K562 treated with DMSO at 1 percent for 24 hours (cell line): ENCODE results near the gene SMS. TPM values are rescaled to one million over a fixed set of nuclear protein-coding genes. Genes with fewer than 3 reads are reported as not detected.

Experiments used
- total RNA-seq: library from RNA; unstranded; fragments of 300-600 nt; gene quantifications from 2 replicates; pipeline ENCODE4 v1.2.3, GENCODE V29; 2022; ENCODE audit warnings: low read depth; ENCODE audit not compliant: insufficient read depth

The SMS gene
- total RNA-seq: 39.4 and 45.7 TPM in 2 replicates

GRCh38 chrX:21940356-21940829 is at the start of gene SMS:
Gene SMS (plus strand): TSS chrX:21940709. CDS start chrX:21940825, 116 bp downstream.

GRCh38 chrX:22032084-22032483 is 91.6 kb downstream of the SMS start, which contains the start of gene PHEX:
Gene PHEX (plus strand): TSS chrX:22032325. CDS start chrX:22033006, 681 bp downstream.

Other genes with a start within 250 kb of the SMS start
- not detected in 2 replicates for gene SMPX, start 182.6 kb upstream of the SMS start, total RNA-seq
- gene MBTPS2, start 101.1 kb upstream of the SMS start, total RNA-seq: 6.0 and 7.7 TPM in 2 replicates
- gene YY2, start 84.7 kb upstream of the SMS start, total RNA-seq: 1.5 and 1.9 TPM in 2 replicates
- gene PHEX, start 91.6 kb downstream of the SMS start, total RNA-seq: not detected in 2 replicates